Caco-2 (cell line): Measurements from ENCODE around the gene ANKFN1. TPM values are rescaled to one million over a fixed set of nuclear protein-coding genes. Genes with fewer than 3 reads are reported as not detected.

ENCODE experiments used
- BruUV-seq: library from RNA; stranded (reverse); fragments of 400-500 nt; replicated peaks from 2 replicates; lab custom pipeline; 2021; lab: Mats Ljungman, UMichigan
- CTCF ChIA-PET: fragments of 300-600 bp; sonication (Branson Sonifier 250); formaldehyde crosslinking; loops from one replicate; lab custom pipeline; 2022; ENCODE audit warnings: antibody characterized with exemption; lab: Charles Lee
- POLR2A ChIA-PET: fragments of 300-600 bp; sonication (Branson Sonifier 250); formaldehyde crosslinking; loops from one replicate; lab custom pipeline; 2022; ENCODE audit warnings: antibody characterized with exemption; lab: Charles Lee
- DNase-seq, 2 experiments: peaks; one replicate each; pipeline versions ENCODE4 v3.0.0 to v3.0.0-alpha.2; 2020 to 2022
- H3K27me3 ChIP-seq: replicated peaks from 2 replicates; pipeline ENCODE4 v1.6.0; 2011; ENCODE audit warnings: low read length; ENCODE audit not compliant: control insufficient read depth, insufficient read depth
- H3K36me3 ChIP-seq: 2 replicates; pipeline ENCODE4 v1.5.1; 2011; ENCODE audit warnings: low read length; ENCODE audit not compliant: control insufficient read depth, insufficient read depth
- H3K4me1 ChIP-seq: fragments of 250-450 bp; sonication (Bioruptor Pico); 2 replicates; pipeline ENCODE4 v1.5.1; 2020; ENCODE audit warnings: mild to moderate bottlenecking
- H3K4me3 ChIP-seq: 2 replicates; pipeline ENCODE4 v1.5.1; 2011; ENCODE audit warnings: low read depth, mild to moderate bottlenecking, control low read depth, low read length
- H3K9me3 ChIP-seq: fragments of 250-450 bp; sonication (Bioruptor Pico); 2 replicates; pipeline ENCODE4 v1.5.1; 2020; ENCODE audit warnings: mild to moderate bottlenecking, moderate library complexity
- H3K27ac Mint-ChIP-seq: one replicate; pipeline ENCODE4 v1.8.0; 2022; ENCODE audit warnings: mixed read lengths; ENCODE audit not compliant: unreplicated experiment
- H3K27me3 Mint-ChIP-seq: one replicate; pipeline ENCODE4 v1.8.0; 2022; ENCODE audit warnings: mixed read lengths; ENCODE audit not compliant: insufficient read depth, unreplicated experiment
- H3K36me3 Mint-ChIP-seq: one replicate; pipeline ENCODE4 v1.8.0; 2022; ENCODE audit warnings: mild to moderate bottlenecking, mixed read lengths; ENCODE audit not compliant: insufficient read depth, unreplicated experiment
- H3K4me1 Mint-ChIP-seq: one replicate; pipeline ENCODE4 v1.8.0; 2022; ENCODE audit warnings: low read depth, mixed read lengths; ENCODE audit not compliant: unreplicated experiment
- H3K4me3 Mint-ChIP-seq: one replicate; pipeline ENCODE4 v1.8.0; 2022; ENCODE audit warnings: mild to moderate bottlenecking, moderate library complexity, mixed read lengths; ENCODE audit not compliant: unreplicated experiment
- H3K9me3 Mint-ChIP-seq: one replicate; pipeline ENCODE4 v1.8.0; 2022; ENCODE audit warnings: mixed read lengths; ENCODE audit not compliant: unreplicated experiment
- CTCF ChIP-seq, 2 experiments: fragments of 200-600 bp in 1 of 2; IDR thresholded peaks; 1 replicate in 1 of 2; 2 replicates in 1 of 2; pipeline versions ENCODE4 v1.5.1 to v1.8.0; 2011 to 2022; ENCODE audit warnings: antibody characterized with exemption in 1 of 2, control low read depth in 1 of 2, inconsistent platforms in 1 of 2, low read depth in 1 of 2, low read length in 1 of 2, mild to moderate bottlenecking in 1 of 2, moderate library complexity in 1 of 2; ENCODE audit not compliant: insufficient read depth in 1 of 2, severe bottlenecking in 1 of 2, unreplicated experiment in 1 of 2
- intact Hi-C: fragments of 100-400 bp; cut with micrococcal nuclease; formaldehyde crosslinking; loops from one replicate; pipeline ENCODE4 v1.10.0; 2022; ENCODE audit not compliant: unreplicated experiment
- total RNA-seq: library from RNA; stranded (reverse); gene quantifications from 2 replicates; pipeline ENCODE4 v1.2.3, GENCODE V29; 2022

ANKFN1 gene
- total RNA-seq, 1 experiment from 2014 or later, result 0.34 TPM

GRCh38 chr17:56176091-56176490 lies 22.8 kb downstream of the ANKFN1 start:
- Histone ChIP-seq H3K4me1 (peaks cover 42% of the 10 kb centered on the region), H3K27me3 (no peaks in the 10 kb centered on the region), H3K4me3 (no peak overlapping the region), H3K36me3 (0 out of 2 replicates have a peak, but pooled peaks cover 1% of the 10 kb centered on the region), H3K9me3 (no peaks in the 10 kb centered on the region)
- no TSS peak for BruUV-seq
- ChIA-PET POLR2A (no interaction called here), CTCF (interaction anchor here (0.8 kb wide), 1 partner anchor 25 kb away, joined by 3 read pairs; no protein-coding TSS in a partner anchor)
- H3K4me1 Mint-ChIP-seq, result peaks cover 38% of the 10 kb centered on the region
- TF ChIP-seq CTCF (IDR thresholded peaks at IDR 0.05; ENCODE audit: insufficient read depth in 1 of 2, low read depth in 1 of 2, low read length in 1 of 2, severe bottlenecking in 1 of 2, unreplicated experiment in 1 of 2), result no peak
- H3K27me3 Mint-ChIP-seq, result no peaks in the 10 kb centered on the region
- no peaks in the 10 kb centered on the region for H3K9me3 Mint-ChIP-seq
- DNase-seq, result peak; percentile 71 to 83
- H3K36me3 Mint-ChIP-seq, result peaks cover 9% of the 10 kb centered on the region
- H3K4me3 Mint-ChIP-seq, result peak overlapping the region; percentile 47
- intact Hi-C loops, result loop anchor here (1.0 to 2.0 kb wide), 4 partner anchors 26 to 50 kb away; no protein-coding TSS in a partner anchor
- H3K27ac Mint-ChIP-seq, result peak overlapping the region; percentile 74

GRCh38 chr17:56177361-56177760 lies 24.1 kb downstream of the ANKFN1 start:
- Histone ChIP-seq H3K36me3 (0 out of 2 replicates have a peak, but pooled peaks cover 1% of the 10 kb centered on the region), H3K4me1 (peaks cover 42% of the 10 kb centered on the region), H3K4me3 (no peak overlapping the region), H3K9me3 (no peaks in the 10 kb centered on the region), H3K27me3 (no peaks in the 10 kb centered on the region)
- H3K27ac Mint-ChIP-seq, result peak overlapping the region; percentile 74
- H3K9me3 Mint-ChIP-seq, result no peaks in the 10 kb centered on the region
- no TSS peak for BruUV-seq
- H3K27me3 Mint-ChIP-seq, result no peaks in the 10 kb centered on the region
- peaks cover 9% of the 10 kb centered on the region for H3K36me3 Mint-ChIP-seq
- intact Hi-C loops, result loop anchor here (2.0 kb wide), 1 partner anchor 43 kb away; no protein-coding TSS in a partner anchor
- ChIA-PET CTCF (no interaction called here), POLR2A (no interaction called here)
- H3K4me1 Mint-ChIP-seq, result peaks cover 38% of the 10 kb centered on the region
- DNase-seq, result no peak
- no peak overlapping the region for H3K4me3 Mint-ChIP-seq
- no peak for TF ChIP-seq CTCF (IDR thresholded peaks at IDR 0.05; ENCODE audit: insufficient read depth in 1 of 2, low read depth in 1 of 2, low read length in 1 of 2, severe bottlenecking in 1 of 2, unreplicated experiment in 1 of 2)

- no peak overlapping the region for H3K27ac Mint-ChIP-seq
- no TSS peak for BruUV-seq
Observed at GRCh38 chr17:56178203-56178602, 24.9 kb downstream of the ANKFN1 start.

More at GRCh38 chr17:56178203-56178602, 24.9 kb downstream of the ANKFN1 start:
- Histone ChIP-seq H3K4me3 (no peak overlapping the region), H3K36me3 (0 out of 2 replicates have a peak, but pooled peaks cover 1% of the 10 kb centered on the region), H3K4me1 (peaks cover 39% of the 10 kb centered on the region), H3K27me3 (no peaks in the 10 kb centered on the region), H3K9me3 (no peaks in the 10 kb centered on the region)
- peaks cover 33% of the 10 kb centered on the region for H3K4me1 Mint-ChIP-seq
- no peaks in the 10 kb centered on the region for H3K27me3 Mint-ChIP-seq
- H3K36me3 Mint-ChIP-seq, result peaks cover 9% of the 10 kb centered on the region
- ChIA-PET POLR2A (no interaction called here), CTCF (no interaction called here)
- TF ChIP-seq CTCF (IDR thresholded peaks at IDR 0.05; ENCODE audit: insufficient read depth in 1 of 2, low read depth in 1 of 2, low read length in 1 of 2, severe bottlenecking in 1 of 2, unreplicated experiment in 1 of 2), result no peak
- DNase-seq, result no peak
- H3K9me3 Mint-ChIP-seq, result peaks cover 2% of the 10 kb centered on the region
- no peak overlapping the region for H3K4me3 Mint-ChIP-seq
- intact Hi-C loops, result no loop called here
